PFSK-1 (cell line): ENCODE measurements around the gene XRCC2.

Source experiments
- FOXP2 ChIP-seq: optimal IDR thresholded peaks from 2 replicates; pipeline ENCODE3; 2011; ENCODE audit warnings: borderline replicate concordance, control low read depth, inconsistent platforms; ENCODE audit not compliant: insufficient read depth; ENCODE audit errors: extremely low read length, extremely low read depth
- POLR2AphosphoS5 ChIP-seq: IDR thresholded peaks from 2 replicates; pipeline ENCODE4 v1.6.1; 2012; ENCODE audit warnings: low read depth, mild to moderate bottlenecking, control low read depth, low read length, moderate library complexity
- SIN3A ChIP-seq: IDR thresholded peaks from 2 replicates; pipeline ENCODE4 v1.6.1; 2012; ENCODE audit warnings: mild to moderate bottlenecking, low read length, moderate library complexity, borderline replicate concordance; ENCODE audit not compliant: insufficient read depth
- TAF1 ChIP-seq: IDR thresholded peaks from 2 replicates; pipeline ENCODE4 v1.6.1; 2012; ENCODE audit warnings: low read length, control low read depth, borderline replicate concordance; ENCODE audit not compliant: insufficient read depth
- TF ChIP-seq, protein P1 (sequence below), 2 experiments: IDR thresholded peaks; 2 replicates each; pipeline versions ENCODE4 v1.6.1 to v1.8.0; 2011 to 2012; ENCODE audit warnings: low read depth in 2 of 2, low read length in 2 of 2, control low read depth in 1 of 2, inconsistent platforms in 1 of 2, mild to moderate bottlenecking in 1 of 2, moderate library complexity in 1 of 2; ENCODE audit not compliant: insufficient read depth in 1 of 2

Gene XRCC2

DNA sequence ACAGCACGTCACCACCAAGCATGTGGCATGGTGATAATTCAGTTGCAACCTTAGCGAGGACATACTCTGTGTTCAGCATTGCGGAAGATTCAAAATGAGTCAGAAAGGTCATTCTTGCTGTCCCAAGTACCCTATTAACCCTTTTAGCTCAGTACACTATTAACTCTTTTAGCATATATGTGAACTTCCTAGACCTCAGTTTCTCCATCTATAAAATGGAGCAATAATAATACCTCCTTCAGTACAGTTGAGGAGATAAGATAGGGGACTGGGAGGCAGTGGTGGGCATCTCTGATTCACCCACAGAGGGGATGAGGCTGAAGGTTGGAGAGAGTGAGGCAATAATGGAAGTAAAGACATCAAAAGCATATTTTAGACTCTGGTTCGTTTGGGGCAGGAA, 67.3 kb downstream of the XRCC2 start:
- TF ChIP-seq, protein P1, sequence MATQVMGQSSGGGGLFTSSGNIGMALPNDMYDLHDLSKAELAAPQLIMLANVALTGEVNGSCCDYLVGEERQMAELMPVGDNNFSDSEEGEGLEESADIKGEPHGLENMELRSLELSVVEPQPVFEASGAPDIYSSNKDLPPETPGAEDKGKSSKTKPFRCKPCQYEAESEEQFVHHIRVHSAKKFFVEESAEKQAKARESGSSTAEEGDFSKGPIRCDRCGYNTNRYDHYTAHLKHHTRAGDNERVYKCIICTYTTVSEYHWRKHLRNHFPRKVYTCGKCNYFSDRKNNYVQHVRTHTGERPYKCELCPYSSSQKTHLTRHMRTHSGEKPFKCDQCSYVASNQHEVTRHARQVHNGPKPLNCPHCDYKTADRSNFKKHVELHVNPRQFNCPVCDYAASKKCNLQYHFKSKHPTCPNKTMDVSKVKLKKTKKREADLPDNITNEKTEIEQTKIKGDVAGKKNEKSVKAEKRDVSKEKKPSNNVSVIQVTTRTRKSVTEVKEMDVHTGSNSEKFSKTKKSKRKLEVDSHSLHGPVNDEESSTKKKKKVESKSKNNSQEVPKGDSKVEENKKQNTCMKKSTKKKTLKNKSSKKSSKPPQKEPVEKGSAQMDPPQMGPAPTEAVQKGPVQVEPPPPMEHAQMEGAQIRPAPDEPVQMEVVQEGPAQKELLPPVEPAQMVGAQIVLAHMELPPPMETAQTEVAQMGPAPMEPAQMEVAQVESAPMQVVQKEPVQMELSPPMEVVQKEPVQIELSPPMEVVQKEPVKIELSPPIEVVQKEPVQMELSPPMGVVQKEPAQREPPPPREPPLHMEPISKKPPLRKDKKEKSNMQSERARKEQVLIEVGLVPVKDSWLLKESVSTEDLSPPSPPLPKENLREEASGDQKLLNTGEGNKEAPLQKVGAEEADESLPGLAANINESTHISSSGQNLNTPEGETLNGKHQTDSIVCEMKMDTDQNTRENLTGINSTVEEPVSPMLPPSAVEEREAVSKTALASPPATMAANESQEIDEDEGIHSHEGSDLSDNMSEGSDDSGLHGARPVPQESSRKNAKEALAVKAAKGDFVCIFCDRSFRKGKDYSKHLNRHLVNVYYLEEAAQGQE (IDR thresholded peaks at IDR 0.05; ENCODE audit: insufficient read depth in 1 of 2, low read depth in 2 of 2, low read length in 2 of 2), result no peak
- TF ChIP-seq SIN3A (no peak), FOXP2 (no peak), POLR2AphosphoS5 (no peak), TAF1 (no peak)

DNA sequence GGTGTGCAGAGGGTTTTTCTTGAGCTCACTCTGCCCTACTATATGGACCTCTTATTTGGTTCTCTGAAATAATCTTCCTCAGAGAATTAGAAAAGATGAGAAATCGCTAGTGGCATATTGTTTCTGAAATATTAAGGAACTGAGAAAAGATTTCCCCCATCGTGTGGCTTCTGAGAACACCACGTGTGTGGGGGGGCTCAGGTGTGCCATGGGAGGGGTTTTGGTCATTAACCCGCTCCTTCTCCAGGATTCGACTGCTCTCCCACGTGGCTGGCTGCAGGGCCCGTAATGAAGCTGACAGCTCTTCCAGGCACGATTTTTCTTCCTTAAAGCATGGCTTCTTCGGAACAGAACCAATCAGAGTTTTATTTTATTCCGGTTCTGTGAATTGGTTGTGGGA, 67.7 kb downstream of the XRCC2 start:
- TF ChIP-seq, protein P1 (IDR thresholded peaks at IDR 0.05; ENCODE audit: insufficient read depth in 1 of 2, low read depth in 2 of 2, low read length in 2 of 2), result no peak
- no peak for TF ChIP-seq POLR2AphosphoS5
- no peak for TF ChIP-seq SIN3A
- TF ChIP-seq FOXP2, result no peak
- no peak for TF ChIP-seq TAF1

DNA sequence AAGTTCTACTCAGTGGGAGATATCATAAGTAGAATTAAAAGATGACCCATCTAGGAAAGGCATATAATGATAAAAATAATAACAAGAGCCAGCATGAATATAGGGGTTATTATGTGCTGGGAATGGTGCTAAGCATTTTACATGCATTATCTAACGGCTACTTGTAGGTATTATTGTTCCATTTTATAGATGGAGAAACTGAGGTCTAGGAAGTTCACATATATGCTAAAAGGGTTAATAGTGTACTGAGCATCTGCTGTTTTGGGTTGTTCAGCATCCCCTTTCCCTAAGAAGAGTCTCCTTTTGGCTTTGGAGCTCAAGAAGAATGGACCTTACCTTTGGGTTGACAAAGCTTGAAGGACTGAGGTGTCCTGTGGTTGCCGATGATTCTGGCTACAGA, 68.9 kb downstream of the XRCC2 start:
- TF ChIP-seq POLR2AphosphoS5 (no peak), FOXP2 (no peak), SIN3A (no peak), TAF1 (no peak)
- TF ChIP-seq, protein P1 (IDR thresholded peaks at IDR 0.05; ENCODE audit: insufficient read depth in 1 of 2, low read depth in 2 of 2, low read length in 2 of 2), result no peak

DNA sequence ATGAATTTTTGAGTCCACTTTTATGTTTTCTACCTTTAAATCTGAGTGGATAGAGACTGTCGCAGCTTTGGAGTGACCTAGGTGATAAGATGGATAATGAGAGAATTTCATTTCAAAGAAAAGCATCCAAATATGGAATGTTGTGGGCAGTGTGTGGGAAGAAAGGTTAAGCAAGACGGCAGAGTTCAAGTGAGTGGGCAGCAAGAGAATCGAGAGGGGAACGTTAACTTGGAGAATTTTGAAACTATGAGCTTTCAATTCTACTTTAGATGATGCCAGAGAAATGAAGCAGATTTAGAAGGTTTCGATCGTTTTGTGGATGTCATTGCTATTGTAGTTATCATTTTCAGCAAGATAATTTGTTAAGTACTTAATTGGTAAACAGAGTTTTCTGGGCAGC, 73.0 kb downstream of the XRCC2 start:
- TF ChIP-seq POLR2AphosphoS5 (no peak), TAF1 (no peak), FOXP2 (no peak), SIN3A (no peak)
- TF ChIP-seq, protein P1 (IDR thresholded peaks at IDR 0.05; ENCODE audit: insufficient read depth in 1 of 2, low read depth in 2 of 2, low read length in 2 of 2), result no peak

DNA sequence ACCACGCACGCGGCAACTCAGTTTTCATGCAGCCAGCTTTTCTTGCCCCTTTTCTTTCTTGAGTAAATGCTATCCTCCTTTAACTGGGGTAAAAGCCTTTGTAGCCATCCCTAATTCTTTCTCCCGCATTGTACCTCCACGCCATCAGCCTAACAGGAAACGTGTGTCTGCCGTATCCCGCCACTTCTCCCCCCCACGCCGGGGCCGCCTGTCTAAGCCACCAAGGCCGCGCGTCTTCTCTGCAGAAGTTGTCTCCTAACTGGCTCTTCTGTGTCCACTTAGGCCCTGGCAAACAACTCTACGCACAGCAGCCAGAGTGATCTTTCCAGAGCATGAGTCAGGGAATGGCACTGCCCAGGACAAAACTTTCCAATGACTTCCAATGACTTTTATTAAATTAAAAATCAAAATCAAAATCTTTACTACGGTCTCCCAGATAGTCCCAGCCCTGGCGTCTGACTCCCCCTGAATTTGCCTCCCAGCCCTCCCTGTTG, 74.6 kb downstream of the XRCC2 start:
- TF ChIP-seq TAF1 (no peak), POLR2AphosphoS5 (no peak), FOXP2 (no peak), SIN3A (no peak)
- TF ChIP-seq, protein P1 (IDR thresholded peaks at IDR 0.05; ENCODE audit: insufficient read depth in 1 of 2, low read depth in 2 of 2, low read length in 2 of 2), result no peak
